Sigmoid colon (tissue), 3 donors: ENCODE measurements around the gene USP21.

Experiments
- CTCF ChIP-seq, 4 experiments: fragments of 450-650 bp in 3 of 4; fragments of 200-600 bp in 1 of 4; IDR thresholded peaks; one replicate each; pipeline ENCODE4 v1.5.1; 2016 to 2019; ENCODE audit warnings: antibody characterized with exemption in 4 of 4, mild to moderate bottlenecking in 3 of 4, moderate library complexity in 2 of 4
- POLR2A ChIP-seq, 2 donors: fragments of 450-650 bp; IDR thresholded peaks; one replicate each; pipeline ENCODE4 v1.6.1; 2016; ENCODE audit warnings: antibody characterized with exemption in 2 of 2, mild to moderate bottlenecking in 2 of 2, moderate library complexity in 2 of 2

GRCh38 chr1:161190962-161191521 lies 31.7 kb downstream of the USP21 start:
- TF ChIP-seq CTCF (IDR thresholded peaks at IDR 0.05) (no peak), POLR2A (IDR thresholded peaks at IDR 0.05) (no peak)
